ENCODE data around the gene PTGDR.

The PTGDR gene

DNA sequence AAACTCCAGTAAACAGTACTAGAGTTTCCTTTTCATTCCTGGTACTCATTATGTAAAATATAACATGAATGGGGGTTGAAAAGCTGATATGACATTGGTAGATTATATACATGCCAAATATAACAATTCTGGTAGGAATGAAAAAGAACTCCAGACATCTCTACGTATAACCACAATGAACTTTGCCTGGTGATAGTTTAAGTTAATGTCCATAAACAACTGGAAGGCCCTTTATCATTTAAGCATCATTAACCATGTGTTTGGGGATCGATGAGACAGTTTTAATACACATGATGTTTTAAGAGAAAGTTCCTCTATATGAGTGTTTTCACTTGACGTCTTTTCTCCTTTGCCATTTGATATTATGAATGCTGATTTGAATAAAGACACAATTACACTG, 52.4 kb downstream of the PTGDR start:
- H3K4me3 ChIP-seq (ENCODE audit: low read depth, low read length) = no peak overlapping the region
- in situ Hi-C loops (cut with HindIII; ENCODE audit: low sequenced_read_pairs) = no loop called here
- no peak for DNase-seq (ENCODE audit: low read depth, low spot score)
- no peak for TF ChIP-seq CTCF (IDR thresholded peaks at IDR 0.05; ENCODE audit: low read depth, low read length)

- no peak overlapping the region for H3K4me3 ChIP-seq (ENCODE audit: low read depth, low read length)
- no peak for TF ChIP-seq CTCF (IDR thresholded peaks at IDR 0.05; ENCODE audit: low read depth, low read length)
- peak; percentile 71 for DNase-seq (ENCODE audit: low read depth, low spot score)
- in situ Hi-C loops (cut with HindIII; ENCODE audit: low sequenced_read_pairs) = no loop called here
These were observed 57.6 kb downstream of the PTGDR start for GRCh38 chr14:52325126-52325525.

- DNase-seq (ENCODE audit: low read depth, low spot score) = peak; percentile 41
- TF ChIP-seq CTCF (IDR thresholded peaks at IDR 0.05; ENCODE audit: low read depth, low read length) = no peak
- in situ Hi-C loops (cut with HindIII; ENCODE audit: low sequenced_read_pairs) = no loop called here
- H3K4me3 ChIP-seq (ENCODE audit: low read depth, low read length) = no peak overlapping the region
These were observed 58.1 kb downstream of the PTGDR start for GRCh38 chr14:52325630-52326029.

Measured in astrocyte of the spinal cord (primary cell).